ENCODE data around the gene B4GALT2.

The B4GALT2 gene

GRCh38 chr1:43965316-43965715 is 13.7 kb upstream of the B4GALT2 start:
- H3K4me3 ChIP-seq: no peak overlapping the region
- H3K27ac ChIP-seq: no peak overlapping the region

DNA sequence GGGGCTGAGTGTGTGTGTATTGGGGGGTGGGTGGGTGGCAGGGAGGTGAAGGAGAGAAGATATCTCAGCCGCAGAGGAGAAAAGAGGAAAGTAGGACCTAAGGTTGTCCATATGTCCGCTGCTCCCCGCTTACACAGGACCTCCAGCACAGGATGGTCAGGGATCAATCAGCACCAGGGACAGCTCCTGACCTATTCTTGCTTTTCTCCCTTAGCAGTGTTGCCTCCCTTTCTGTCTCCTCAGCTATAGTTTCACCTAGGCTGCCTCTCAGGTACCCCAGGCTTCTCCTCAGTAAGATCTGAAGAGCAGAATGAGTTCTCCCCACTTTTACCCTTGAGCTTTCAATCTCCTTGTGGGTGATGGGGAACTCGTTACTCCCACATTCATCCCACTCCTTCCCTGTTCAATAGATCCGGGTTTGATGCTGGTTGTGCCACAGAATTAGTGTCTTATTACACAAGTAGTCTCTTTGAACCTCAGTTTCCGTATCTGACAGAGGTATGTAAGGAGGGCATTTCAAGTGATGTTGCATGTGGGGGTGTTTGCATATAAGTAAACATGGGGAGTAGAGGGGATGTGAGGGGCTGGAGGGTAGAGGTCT is 10.6 kb upstream of the B4GALT2 start:
- no peak overlapping the region for H3K27ac ChIP-seq
- H3K4me3 ChIP-seq: no peak overlapping the region

GRCh38 chr1:43969416-43969745 is 9.6 kb upstream of the B4GALT2 start:
- Histone ChIP-seq H3K4me3 (peak overlapping the region in 3 of 7 experiments; percentile 78 to 88 (median 86)), H3K27ac (no peak overlapping the region)

- peak within 1 kb of the TSS in 17 of 21 experiments; percentile 8 to 87 (median 52) for H3K27ac ChIP-seq
- peak within 1 kb of the TSS; percentile 64 to 93 (median 86) for H3K4me3 ChIP-seq
These were observed 9.1 kb upstream of the B4GALT2 start, which contains the start of gene DPH2 for GRCh38 chr1:43969746-43970466. Gene DPH2, plus strand, starts transcription at chr1:43970010. Its CDS starts 166 bp downstream, at chr1:43970176.

DNA sequence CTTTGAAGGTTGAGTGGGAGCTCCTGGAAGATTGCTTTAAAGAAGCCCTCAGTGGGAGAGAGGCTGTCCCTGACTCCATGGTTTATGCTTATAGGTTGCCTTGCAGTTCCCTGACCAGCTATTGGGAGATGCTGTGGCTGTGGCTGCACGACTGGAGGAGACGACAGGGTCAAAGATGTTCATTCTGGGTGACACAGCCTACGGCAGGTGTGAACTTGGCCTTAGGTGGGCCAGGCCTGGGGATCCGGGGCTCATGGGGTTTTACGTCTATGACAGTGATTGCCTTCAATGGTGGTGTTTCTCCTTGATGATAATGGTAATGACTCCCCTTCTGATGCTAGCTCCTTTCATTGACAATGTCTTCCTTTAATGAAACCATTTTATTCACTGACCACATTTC is 8.5 kb upstream of the B4GALT2 start:
- peak overlapping the region; percentile 64 to 93 (median 86) for H3K4me3 ChIP-seq
- peak overlapping the region in 16 of 21 experiments; percentile 33 to 87 (median 53) for H3K27ac ChIP-seq

GRCh38 chr1:43970911-43971310 is 8.1 kb upstream of the B4GALT2 start:
- Histone ChIP-seq H3K27ac (no peak overlapping the region), H3K4me3 (peak overlapping the region in 1 of 7 experiments; percentile 88)

DNA sequence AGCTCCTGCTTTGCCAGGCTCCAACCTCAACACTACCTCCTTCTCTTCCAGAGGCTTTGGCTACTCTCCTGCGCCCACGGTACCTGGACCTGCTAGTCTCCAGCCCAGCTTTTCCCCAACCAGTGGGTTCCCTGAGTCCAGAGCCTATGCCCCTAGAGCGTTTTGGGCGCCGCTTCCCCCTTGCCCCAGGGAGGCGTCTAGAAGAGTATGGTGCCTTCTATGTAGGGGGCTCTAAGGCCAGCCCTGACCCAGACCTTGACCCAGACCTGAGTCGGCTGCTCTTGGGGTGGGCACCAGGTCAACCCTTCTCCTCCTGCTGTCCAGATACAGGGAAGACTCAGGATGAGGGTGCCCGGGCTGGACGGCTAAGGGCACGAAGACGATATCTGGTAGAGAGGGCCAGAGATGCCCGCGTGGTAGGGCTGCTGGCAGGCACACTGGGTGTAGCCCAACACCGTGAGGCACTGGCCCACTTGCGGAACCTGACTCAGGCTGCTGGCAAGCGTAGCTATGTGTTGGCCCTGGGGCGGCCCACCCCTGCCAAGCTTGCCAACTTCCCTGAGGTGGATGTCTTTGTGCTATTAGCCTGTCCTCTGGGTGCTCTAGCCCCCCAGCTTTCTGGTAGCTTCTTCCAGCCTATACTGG is 7.6 kb upstream of the B4GALT2 start:
- Histone ChIP-seq H3K4me3 (no peak overlapping the region), H3K27ac (no peak overlapping the region)

GRCh38 chr1:43973981-43974442 is 5.0 kb upstream of the B4GALT2 start:
- Histone ChIP-seq H3K4me3 (peak overlapping the region; percentile 68 to 99 (median 87)), H3K27ac (peak overlapping the region in 20 of 21 experiments; percentile 84 to 98 (median 94))

DNA sequence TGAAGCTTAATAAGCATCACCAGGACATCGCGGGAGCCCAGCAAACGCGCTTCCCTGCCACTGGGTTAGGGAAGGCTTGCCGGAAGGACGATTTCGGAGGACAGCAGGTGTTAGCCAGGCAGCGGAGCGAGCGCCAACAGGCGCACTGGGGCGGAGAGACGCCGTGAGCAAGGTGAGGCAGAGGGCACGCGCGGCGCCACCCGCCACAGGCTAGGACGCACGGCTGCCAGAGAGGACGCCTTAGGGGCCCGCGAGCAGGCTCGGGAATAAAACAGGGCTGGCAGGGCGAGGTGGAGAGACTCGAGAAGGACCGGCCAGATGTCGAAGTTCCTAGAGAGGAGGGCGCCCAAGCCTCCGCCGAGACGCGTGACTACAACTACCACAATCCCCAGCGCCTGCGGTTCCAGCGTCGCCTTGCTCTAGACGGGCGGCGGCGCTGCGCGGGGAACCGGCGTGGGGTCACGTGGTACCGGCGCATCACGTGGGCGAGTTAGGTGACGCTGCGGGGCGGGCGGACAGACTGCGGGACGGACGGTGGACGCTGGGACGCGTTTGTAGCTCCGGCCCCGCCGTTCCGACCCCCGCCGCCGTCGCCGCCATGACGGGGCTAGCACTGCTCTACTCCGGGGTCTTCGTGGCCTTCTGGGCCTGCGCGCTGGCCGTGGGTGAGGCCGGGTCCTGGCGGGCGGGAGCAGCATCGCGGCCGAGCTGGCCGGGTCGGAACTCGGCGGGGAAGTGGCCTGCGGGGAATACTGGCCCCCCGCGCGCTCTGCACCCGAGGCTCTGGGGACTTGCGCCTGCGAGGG is 4.4 kb upstream of the B4GALT2 start, which contains the start of gene ATP6V0B:
Gene ATP6V0B (plus strand): TSS at position 518 of the 806 bp plus-strand sequence. CDS start 81 bp downstream, at position 599.
- Histone ChIP-seq H3K4me3 (peak within 1 kb of the TSS; percentile 68 to 99 (median 87)), H3K27ac (peak within 1 kb of the TSS; percentile 84 to 98 (median 94))

DNA sequence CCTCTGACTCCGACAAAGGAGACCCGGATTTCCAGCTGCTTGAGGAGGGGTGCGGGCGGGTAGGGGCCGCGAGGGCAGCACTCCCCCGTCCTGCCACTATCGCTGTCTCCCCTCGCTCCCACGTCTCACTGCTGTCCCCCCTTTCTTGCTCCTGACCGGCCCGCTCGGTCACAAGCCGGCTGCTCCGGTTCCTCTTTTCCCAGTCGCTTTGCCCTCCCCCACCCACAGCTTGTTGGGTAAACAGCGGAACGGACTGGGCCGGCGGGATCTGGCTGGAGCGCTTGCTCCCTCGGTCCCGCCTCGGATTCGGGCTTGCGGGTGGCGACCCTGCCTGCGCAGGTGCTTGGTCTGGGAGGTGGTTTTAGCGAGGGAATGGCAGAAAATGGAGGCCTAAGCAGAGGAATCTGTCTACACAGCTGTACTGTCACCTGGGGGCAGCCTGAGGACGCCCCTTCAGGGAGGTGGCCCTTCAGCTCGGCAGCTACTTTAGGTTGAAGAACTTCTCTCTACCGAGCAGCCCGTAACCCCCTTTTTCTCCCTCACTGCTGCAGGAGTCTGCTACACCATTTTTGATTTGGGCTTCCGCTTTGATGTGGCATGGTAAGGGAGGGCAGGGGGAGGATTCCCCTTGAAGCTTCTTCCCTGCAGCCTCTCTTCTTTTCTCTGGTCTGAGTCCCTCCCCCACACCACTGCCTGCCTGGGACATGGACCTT is 3.6 kb upstream of the B4GALT2 start:
- peak overlapping the region; percentile 84 to 98 (median 94) for H3K27ac ChIP-seq
- peak overlapping the region; percentile 68 to 99 (median 87) for H3K4me3 ChIP-seq

GRCh38 chr1:43976045-43976444 is 3.0 kb upstream of the B4GALT2 start:
- Histone ChIP-seq H3K27ac (peak overlapping the region in 13 of 21 experiments; percentile 84 to 98 (median 94)), H3K4me3 (peak overlapping the region; percentile 68 to 99 (median 87))

- Histone ChIP-seq H3K4me3 (no peak overlapping the region), H3K27ac (peak overlapping the region in 1 of 21 experiments; percentile 98)
These were observed 2.1 kb upstream of the B4GALT2 start for GRCh38 chr1:43976890-43977289.

DNA sequence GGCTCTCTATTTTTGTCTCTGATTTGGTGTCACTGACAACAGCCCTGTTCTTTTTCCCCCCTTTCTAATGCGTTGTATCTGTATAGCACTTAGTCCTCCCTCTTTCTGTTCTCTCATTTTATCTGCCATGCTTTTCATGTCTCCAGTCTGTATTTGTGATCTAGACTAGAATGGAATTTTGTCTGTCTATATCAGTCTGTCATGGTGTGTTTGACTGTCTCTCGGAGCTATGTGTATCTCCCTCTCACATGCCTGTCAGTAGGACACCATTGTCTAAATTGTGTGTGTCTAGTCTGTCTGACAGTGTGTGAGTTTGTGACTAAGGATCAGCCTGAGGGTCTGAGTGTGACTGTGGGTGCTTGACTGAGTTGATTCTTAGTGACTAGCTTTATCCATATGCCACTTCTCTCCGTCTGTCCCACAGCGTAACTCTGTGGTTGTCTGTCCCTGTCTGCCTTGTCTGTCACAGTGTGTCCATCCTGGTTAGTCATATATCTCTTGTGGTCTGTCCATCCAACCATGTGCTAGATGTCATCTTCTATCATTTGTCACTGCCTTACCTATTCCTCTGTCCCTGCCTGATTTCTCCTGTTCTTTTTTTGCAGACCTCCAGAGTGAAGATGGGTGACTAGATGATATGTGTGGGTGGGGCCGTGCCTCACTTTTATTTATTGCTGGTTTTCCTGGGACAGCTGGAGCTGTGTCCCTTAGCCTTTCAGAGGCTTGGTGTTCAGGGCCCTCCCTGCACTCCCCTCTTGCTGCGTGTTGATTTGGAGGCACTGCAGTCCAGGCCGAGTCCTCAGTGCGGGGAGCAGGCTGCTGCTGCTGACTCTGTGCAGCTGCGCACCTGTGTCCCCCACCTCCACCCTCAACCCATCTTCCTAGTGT is 1.4 kb upstream of the B4GALT2 start:
- Histone ChIP-seq H3K4me3 (no peak overlapping the region), H3K27ac (no peak overlapping the region)

- Histone ChIP-seq H3K4me3 (peak overlapping the region in 2 of 7 experiments; percentile 31 to 45), H3K27ac (peak overlapping the region in 3 of 21 experiments; percentile 35 to 57 (median 46))
These were observed 803 bp upstream of the B4GALT2 start for GRCh38 chr1:43978264-43978550.

- Histone ChIP-seq H3K4me3 (peak overlapping the region; percentile 40 to 84 (median 73)), H3K27ac (peak overlapping the region; percentile 31 to 95 (median 84))
These were observed 184 bp downstream of the B4GALT2 start for GRCh38 chr1:43979261-43979527.

GRCh38 chr1:43979528-43980254 is 681 bp downstream of the B4GALT2 start:
- peak overlapping the region; percentile 31 to 95 (median 84) for H3K27ac ChIP-seq
- peak overlapping the region; percentile 40 to 84 (median 73) for H3K4me3 ChIP-seq

- Histone ChIP-seq H3K4me3 (peak overlapping the region; percentile 40 to 84 (median 73)), H3K27ac (peak overlapping the region in 19 of 21 experiments; percentile 68 to 95 (median 85))
These were observed 1.5 kb downstream of the B4GALT2 start for GRCh38 chr1:43980255-43981134.
